HepG2 (cell line): ENCODE measurements around the gene PRDM7. TPM values are rescaled to one million over a fixed set of nuclear protein-coding genes. Genes with fewer than 3 reads are reported as not detected.
A peak's percentile ranks its signal among the peaks of the same experiment; 100 is the strongest.

Experiments
- CBFB ChIP-seq: sonication (generic); formaldehyde crosslinking; IDR thresholded peaks from 2 replicates; pipeline ENCODE4 v1.4.0; 2020; ENCODE audit warnings: missing genetic modification reagents
- FOXA3 ChIP-seq: IDR thresholded peaks from 2 replicates; pipeline ENCODE4 v1.6.1; 2016; ENCODE audit warnings: missing genetic modification reagents, missing compliant biosample characterization
- GFI1 ChIP-seq: sonication (generic); formaldehyde crosslinking; IDR thresholded peaks from 2 replicates; pipeline ENCODE4 v1.5.0; 2020; ENCODE audit warnings: missing genetic modification reagents, mild to moderate bottlenecking, borderline replicate concordance
- HNF1A ChIP-seq, 2 experiments: sonication (generic) in 1 of 2; formaldehyde crosslinking in 1 of 2; IDR thresholded peaks; 2 replicates each; pipeline versions ENCODE4 v1.4.0 to v1.6.1; 2016 to 2020; ENCODE audit warnings: borderline replicate concordance in 1 of 2, low read depth in 1 of 2, mild to moderate bottlenecking in 1 of 2, missing genetic modification reagents in 1 of 2
- MAFK ChIP-seq, 2 experiments: IDR thresholded peaks in 1 of 2; conservative IDR thresholded peaks in 1 of 2; 2 replicates each; pipeline ENCODE4 v1.6.1; 2011; ENCODE audit warnings: improper control_type of control experiment in 2 of 2, low read length in 2 of 2
- NKX3-1 ChIP-seq: sonication (generic); formaldehyde crosslinking; IDR thresholded peaks from 2 replicates; pipeline ENCODE4 v1.5.0; 2020; ENCODE audit warnings: missing genetic modification reagents
- REL ChIP-seq: sonication (generic); formaldehyde crosslinking; conservative IDR thresholded peaks from 2 replicates; pipeline ENCODE4 v1.8.0; 2022; ENCODE audit warnings: mild to moderate bottlenecking, missing genetic modification reagents, moderate library complexity
- SNAPC4 ChIP-seq: sonication (generic); formaldehyde crosslinking; IDR thresholded peaks from 2 replicates; pipeline ENCODE4 v1.4.0; 2020; ENCODE audit warnings: mild to moderate bottlenecking, missing genetic modification reagents
- TAF1 ChIP-seq: sonication (generic); formaldehyde crosslinking; IDR thresholded peaks from 2 replicates; pipeline ENCODE4 v1.4.0; 2020; ENCODE audit warnings: missing genetic modification reagents
- TARDBP ChIP-seq: sonication (generic); formaldehyde crosslinking; IDR thresholded peaks from 2 replicates; pipeline ENCODE4 v1.8.0; 2022; ENCODE audit warnings: mild to moderate bottlenecking, missing genetic modification reagents
- TCF12 ChIP-seq, 2 experiments: fragments of 450-650 bp in 1 of 2; sonication (generic) in 1 of 2; formaldehyde crosslinking in 1 of 2; IDR thresholded peaks; 2 replicates each; pipeline versions ENCODE4 v1.6.1 to v1.8.0; 2017 to 2022; ENCODE audit warnings: antibody characterized with exemption in 1 of 2, mild to moderate bottlenecking in 1 of 2, missing genetic modification reagents in 1 of 2, moderate library complexity in 1 of 2
- THAP9 ChIP-seq: sonication (generic); formaldehyde crosslinking; IDR thresholded peaks from 2 replicates; pipeline ENCODE4; 2020; ENCODE audit warnings: missing genetic modification reagents, mild to moderate bottlenecking, borderline replicate concordance
- ZNF10 ChIP-seq: sonication (generic); formaldehyde crosslinking; IDR thresholded peaks from 2 replicates; pipeline ENCODE4 v1.4.0; 2020; ENCODE audit warnings: mild to moderate bottlenecking, low read depth, missing genetic modification reagents, borderline replicate concordance
- ZNF224 ChIP-seq: sonication (generic); formaldehyde crosslinking; IDR thresholded peaks from 2 replicates; pipeline ENCODE4 v1.5.0; 2020; ENCODE audit warnings: mild to moderate bottlenecking, missing genetic modification reagents
- ZNF317 ChIP-seq: sonication (generic); formaldehyde crosslinking; IDR thresholded peaks from 2 replicates; pipeline ENCODE4 v1.5.0; 2020; ENCODE audit warnings: mild to moderate bottlenecking, missing genetic modification reagents
- ZNF430 ChIP-seq: sonication (generic); formaldehyde crosslinking; IDR thresholded peaks from 2 replicates; pipeline ENCODE4 v1.9.0; 2021; ENCODE audit warnings: mild to moderate bottlenecking, missing genetic modification reagents
- ZNF816 ChIP-seq: sonication (generic); formaldehyde crosslinking; IDR thresholded peaks from 2 replicates; pipeline ENCODE4 v1.8.0; 2022; ENCODE audit warnings: missing genetic modification reagents, mild to moderate bottlenecking, borderline replicate concordance
- polyA plus RNA-seq, 8 experiments: library from polyadenylated mRNA; depleted of rRNA in 3 of 8; stranded (reverse) in 7 of 8; unstranded in 1 of 8; fragments of >200 nt; fragmentation: Illumina TruSeq in 4 of 8; extraction: Trizol in 4 of 8; gene quantifications; 2 replicates each; pipeline versions ENCODE4 v1.2.1 to v1.2.3, GENCODE V29; 2011 to 2016; ENCODE audit warnings: low read depth in 4 of 8, missing spikeins in 1 of 8, mixed read lengths in 1 of 8; ENCODE audit not compliant: insufficient read depth in 1 of 8
- total RNA-seq, 5 experiments: library from RNA; depleted of rRNA; stranded (reverse); fragments of >200 nt; fragmentation: Illumina TruSeq; extraction: Trizol; gene quantifications; 2 replicates each; pipeline ENCODE4 v1.2.3, GENCODE V29; 2016; ENCODE audit warnings: low read depth in 1 of 5

Gene PRDM7
- total and polyA plus RNA-seq, 2 of the 13 experiments (the other 11 are each of a cell fraction or from before 2014, with no cell fraction given) = not detected

GRCh38 chr16:90020838-90021382 is 56.2 kb downstream of the PRDM7 start (continued):
- TF ChIP-seq SNAPC4 = no peak
- no peak for TF ChIP-seq TCF12 (IDR thresholded peaks at IDR 0.05)
- TF ChIP-seq TCF12 (CRISPR knock-in tag; IDR thresholded peaks at IDR 0.05) = no peak
- no peak for TF ChIP-seq ZNF224 (CRISPR knock-in tag)
- peak; percentile 98 for TF ChIP-seq GFI1 (CRISPR knock-in tag)
- TF ChIP-seq TARDBP (CRISPR knock-in tag) = peak; percentile 53; the same call in 1 of the 2 replicates
- no peak for TF ChIP-seq MAFK (conservative IDR thresholded peaks at IDR 0.05 in 1 of 2, IDR thresholded peaks at IDR 0.05 in 1 of 2; ENCODE audit: low read length in 2 of 2)
- TF ChIP-seq CBFB (CRISPR knock-in tag) = no peak
- TF ChIP-seq HNF1A (IDR thresholded peaks at IDR 0.05; ENCODE audit: low read depth) = no peak
- TF ChIP-seq HNF1A (CRISPR knock-in tag; IDR thresholded peaks at IDR 0.05; ENCODE audit: borderline replicate concordance) = no peak
- peak; percentile 37; the same call in 1 of the 2 replicates for TF ChIP-seq FOXA3 (CRISPR knock-in tag)
- no peak for TF ChIP-seq REL
- peak; percentile 32; the same call in 1 of the 2 replicates for TF ChIP-seq TAF1
- TF ChIP-seq NKX3-1 (CRISPR knock-in tag) = no peak
- no peak for TF ChIP-seq ZNF10 (CRISPR knock-in tag)
- no peak for TF ChIP-seq ZNF317 (CRISPR knock-in tag)
- peak; percentile 72; the same call in 1 of the 2 replicates for TF ChIP-seq THAP9
- no peak for TF ChIP-seq ZNF430 (CRISPR knock-in tag)
- no peak for TF ChIP-seq ZNF816
